AG08396 (cell line): Measurements from ENCODE around the gene MBNL2.

Experiments
- DNase-seq: peaks from one replicate; pipeline ENCODE4 v3.0.0; 2012; ENCODE audit warnings: low spot score, mixed read lengths

Gene MBNL2

DNA sequence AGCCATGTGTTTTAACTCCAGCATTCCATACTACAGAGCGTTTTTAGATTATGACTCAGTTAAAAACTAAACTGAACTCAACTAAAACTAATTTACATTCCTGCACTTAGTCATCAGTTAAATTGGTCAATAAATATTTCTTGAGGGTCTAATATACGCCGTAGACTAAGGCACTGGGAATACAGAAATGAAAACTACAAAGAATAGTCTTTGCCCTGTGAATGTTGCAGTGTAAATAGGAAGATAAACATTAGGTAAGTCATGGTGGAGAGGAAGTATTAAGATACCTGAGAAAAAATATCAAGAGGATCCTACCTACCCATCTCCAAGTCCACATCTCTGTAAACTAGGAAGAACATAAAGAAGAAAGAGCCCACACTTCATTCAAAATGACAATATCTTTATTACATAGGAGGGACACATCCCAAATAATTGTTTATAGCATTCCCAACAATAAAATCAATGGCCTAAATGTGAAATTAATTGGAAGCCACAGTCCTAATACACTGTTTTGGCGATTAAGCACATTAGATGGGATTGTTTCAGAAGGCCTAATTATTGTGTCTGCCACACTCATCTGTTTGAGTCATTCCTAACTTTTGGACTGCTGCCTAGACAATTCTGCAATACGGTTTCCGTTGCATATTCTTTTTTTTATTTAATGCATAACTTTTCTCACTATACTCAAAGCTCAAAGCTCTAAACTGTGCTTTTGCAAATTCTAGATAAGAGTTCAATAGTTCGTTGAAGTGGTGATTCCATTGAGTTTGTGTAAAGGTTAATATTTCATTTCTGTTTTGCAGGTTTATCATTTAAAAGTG is 52.9 kb downstream of the MBNL2 start:
- no peak for DNase-seq

DNA sequence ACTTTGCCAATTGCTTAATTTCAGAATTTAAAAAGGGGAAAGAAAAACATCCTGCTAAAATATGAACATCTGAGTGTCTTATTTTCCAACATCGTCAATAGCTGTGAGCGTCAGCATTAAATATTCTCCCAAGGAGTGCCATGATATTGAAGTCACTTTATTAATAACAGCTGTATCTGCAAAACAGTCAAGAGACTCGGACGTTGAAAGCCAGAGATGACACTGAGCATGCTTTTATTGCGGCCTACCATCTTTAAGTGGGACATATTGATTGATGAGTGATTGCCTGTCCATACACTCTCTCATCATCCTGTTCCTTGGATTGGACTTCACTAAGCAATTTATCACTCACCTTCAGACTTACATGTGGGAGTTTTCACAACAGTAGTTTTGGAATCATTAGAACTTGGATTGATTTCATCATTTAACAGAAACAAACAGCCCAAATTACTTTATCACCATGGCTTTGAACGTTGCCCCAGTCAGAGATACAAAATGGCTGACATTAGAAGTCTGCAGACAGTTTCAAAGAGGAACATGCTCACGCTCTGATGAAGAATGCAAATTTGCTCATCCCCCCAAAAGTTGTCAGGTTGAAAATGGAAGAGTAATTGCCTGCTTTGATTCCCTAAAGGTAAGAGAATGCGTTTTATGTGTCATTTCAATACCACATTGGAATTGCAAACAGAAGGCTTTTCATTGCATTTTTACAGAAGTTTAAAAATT is 53.8 kb downstream of the MBNL2 start:
- DNase-seq: no peak

DNA sequence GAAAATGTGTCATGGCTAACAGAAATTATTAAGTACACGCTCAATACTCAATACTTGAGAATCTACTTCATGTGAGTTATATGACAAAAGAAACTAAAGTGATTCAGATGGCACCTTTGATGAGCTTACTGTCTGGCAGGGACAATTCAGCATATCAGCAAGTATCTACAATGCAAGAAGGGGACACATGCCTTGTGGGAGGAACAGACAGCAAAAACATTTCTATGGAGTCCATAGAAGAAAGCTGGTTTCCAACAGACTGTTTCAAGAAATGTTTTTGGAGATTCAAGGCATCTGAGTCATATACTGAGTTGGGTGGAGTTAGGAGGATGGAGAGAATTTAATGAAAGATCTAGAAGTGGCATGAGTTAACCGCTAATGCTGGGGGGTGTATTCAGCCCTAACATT is 54.7 kb downstream of the MBNL2 start:
- no peak for DNase-seq

DNA sequence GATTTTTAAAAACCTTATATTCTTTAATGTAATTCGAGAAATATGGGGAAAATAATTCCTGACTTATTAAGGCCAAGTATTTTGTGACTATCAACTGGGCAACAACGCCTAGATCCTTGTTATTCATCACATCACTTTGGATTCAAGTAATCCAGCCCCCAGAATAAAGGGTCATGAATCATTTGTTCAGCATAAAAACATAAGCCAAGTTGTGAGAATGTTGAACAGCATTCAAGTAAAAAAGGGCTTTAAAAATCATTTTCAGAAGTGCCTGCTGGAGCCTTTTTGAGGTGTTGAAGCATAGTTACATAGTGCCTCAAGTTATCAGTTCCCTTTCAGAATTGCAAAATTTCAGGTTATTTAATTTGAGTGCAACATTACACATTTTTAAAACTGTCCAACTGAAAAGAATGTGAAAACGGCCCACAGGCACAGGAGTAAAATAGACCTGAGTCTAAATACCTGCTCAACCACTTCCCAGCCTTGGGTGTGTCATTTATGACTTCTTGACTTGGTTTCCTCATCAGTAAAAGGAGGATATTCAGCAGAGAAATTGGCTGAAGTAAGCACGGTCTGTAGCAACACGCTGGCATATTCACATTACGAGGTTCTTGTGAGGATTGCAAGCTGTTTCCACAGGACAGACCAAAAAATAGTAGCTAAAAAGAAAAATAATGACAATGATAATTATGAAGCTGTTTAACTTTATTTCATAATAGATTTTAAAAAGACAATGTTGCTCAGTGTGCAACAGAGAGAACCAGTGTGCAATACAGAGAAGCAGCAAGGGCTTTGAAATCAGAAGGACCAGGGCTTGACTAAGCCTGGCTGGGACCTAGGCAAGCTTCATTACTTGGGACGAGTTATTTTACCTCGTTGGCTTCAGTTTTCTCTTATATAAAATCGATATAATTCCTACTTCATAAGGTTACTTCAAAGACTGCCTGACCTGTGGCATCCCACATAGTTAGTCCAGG is 56.6 kb downstream of the MBNL2 start:
- DNase-seq: no peak

DNA sequence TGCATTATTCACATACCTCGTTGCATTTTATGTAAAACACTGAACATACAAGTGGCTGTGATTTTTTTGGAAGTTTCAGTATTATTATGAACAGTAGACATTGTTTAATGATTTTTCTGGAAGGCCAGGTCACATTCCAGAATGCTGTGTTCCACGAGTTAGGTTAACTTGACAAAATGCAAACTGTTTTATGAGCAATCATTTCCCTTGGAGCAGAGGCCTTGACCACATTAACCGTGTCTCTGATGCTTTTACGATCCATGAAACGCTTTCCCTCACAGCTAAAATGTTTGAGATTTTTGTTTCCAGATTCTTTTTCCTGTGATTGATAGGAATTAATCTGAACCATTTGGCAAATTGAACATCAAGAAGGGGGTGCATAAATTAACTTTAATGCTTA is 57.8 kb downstream of the MBNL2 start:
- DNase-seq: no peak

DNA sequence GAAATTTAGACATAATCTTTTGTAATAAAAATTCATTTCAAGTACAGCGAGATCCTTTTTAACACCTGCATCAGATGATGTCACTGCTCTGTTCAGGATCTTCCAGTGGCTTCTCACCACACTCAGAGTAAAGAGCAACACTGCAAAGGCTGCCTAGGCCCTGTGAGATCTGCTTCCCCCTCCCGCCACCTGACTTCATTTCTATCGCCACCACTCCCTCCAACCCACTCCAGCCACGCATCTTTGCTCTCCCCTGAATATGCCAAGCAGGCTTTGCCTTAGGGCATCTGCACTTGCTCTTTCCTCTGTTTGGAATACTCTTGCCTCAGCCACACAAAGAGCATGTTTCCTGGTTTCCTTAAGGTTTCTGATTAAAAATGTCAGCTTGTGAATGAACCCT is 58.3 kb downstream of the MBNL2 start:
- no peak for DNase-seq

DNA sequence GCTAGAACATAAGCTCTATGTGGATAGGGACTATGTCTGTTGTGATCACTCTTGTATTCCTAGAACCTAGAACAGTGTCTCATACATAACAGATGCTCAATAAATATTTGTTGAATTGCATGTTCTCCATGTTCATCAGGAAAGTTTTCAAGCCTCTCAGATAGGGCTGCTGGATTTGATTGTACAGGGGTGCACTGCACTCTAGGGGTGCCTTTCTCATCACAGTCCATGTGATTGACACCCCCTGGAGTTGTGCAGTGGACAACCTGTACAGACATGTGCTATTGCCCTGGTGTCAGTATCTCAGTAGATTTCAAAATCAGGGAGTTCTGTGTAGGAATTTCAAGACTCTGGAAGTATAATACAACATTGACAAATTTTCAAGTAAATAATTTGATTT is 58.9 kb downstream of the MBNL2 start:
- DNase-seq: no peak

DNA sequence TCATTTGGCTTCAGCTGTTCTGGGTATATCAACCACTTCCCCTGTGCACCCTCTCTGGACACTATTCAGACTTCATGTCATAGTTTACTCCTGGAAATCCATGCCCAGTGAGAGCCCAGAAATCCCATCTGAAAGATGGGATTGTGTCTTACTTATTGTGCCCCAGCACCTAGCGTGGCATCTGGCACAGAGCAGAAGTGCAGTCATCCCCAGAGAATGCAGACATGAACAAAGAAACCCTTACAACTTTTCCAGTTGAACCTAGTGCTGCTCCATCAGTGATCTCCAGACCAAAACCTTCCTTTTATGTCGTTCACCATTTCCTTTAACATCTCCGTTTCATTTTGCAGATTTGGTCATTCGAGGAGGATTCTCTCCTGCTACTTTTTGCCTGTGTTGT is 60.6 kb downstream of the MBNL2 start:
- DNase-seq: no peak

DNA sequence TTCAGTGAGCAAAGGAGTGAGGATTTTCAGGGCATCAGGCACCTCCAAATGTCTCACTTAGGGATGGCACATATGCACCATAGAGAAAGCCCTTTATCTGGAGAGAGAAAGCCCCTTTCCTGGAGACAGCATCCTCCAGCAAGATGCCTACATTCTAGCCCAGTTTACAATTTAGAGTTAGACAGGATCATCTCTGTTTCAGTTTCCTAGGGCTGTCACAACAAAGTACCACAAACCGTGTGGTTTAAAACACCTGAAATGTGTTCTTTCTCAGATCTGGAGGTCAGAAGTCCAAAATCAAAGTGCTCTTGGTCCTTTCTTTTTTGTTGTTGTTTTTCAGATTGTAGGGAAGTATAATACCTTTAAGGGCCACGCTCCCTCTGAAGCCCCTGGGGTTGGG is 61.8 kb downstream of the MBNL2 start:
- DNase-seq: no peak

DNA sequence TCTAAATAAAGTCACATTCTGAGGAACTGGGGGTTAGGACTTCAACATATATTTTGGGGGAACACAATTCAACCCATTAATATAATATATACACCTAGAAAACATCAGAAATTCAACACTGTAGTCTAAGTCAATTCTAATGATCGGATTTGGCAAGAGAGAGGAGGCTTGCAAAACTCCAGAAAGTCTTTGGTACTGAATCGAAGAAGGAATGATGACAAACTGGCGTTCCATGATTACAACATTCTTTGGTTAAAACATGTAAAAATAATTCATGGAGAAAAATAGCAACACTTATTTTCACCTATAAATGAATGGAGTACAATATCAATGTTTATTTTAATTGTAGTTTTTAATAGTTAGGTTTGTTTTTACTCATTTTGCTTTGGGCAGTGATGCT is 62.4 kb downstream of the MBNL2 start:
- DNase-seq: no peak

DNA sequence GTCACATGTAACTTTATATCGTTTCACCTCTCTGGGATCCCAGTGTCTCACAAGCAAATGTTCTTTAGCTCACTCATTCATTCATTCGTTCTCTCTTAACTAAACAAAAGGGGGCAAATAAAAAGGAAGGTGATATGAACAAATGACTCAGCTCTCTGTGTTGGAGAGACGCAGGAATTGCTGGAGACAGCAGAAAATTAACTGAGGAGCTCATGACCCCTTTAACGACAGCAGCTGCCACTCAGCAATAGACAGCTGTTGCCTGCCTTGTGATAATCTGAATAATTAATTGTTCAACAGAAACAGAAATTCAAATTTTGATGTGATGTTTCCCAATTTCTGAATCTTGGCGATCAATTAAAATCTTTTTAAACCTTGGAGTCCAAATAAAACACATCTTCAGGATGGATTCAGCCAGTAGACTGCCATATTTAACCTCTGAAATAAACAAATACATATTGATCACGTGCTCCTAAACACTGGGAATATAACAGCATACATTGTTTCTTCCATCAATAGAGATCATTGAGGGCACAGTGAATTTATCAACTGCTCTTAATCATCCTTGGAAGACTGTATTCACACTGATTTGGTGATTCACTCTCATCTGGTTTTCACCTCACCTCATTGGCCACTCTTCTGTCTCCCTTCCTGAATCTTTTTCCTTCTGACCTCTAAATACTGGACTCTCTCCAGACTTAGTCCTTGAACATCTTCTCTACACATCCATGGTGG is 63.3 kb downstream of the MBNL2 start:
- DNase-seq: no peak

DNA sequence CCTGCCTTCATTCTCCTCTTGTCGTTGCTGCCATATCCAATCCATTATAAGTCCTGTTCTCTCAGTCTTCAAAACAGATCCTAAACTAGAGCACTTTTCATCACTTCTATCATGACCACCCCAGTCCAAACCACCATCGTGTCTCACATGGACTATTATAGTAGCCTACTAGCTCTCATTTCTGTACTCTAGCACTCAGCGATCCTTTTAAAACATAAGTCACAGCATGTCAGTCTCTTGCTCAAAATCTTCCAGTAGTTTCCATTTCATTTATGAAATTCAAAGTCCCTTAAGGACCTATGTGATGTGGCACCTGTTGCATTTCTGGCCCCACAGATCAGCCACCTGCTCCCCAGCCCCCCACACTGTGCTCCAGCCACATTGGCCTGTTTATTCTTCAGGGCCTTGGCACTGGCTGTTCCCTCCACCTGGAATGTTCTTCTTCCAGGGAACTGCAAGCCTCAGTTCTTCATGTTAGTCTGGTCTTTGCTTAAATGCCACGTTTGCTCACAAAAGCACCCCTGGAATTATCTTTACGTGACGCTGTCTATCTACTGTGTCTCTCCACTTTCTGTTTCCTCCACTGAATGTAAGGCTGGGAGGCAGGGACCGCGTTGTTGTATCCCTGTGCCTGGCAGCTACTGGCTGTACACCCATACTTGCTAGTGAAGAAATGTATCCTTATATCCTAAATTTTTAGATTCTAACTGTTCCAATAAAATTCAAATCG is 64.3 kb downstream of the MBNL2 start:
- DNase-seq: no peak

DNA sequence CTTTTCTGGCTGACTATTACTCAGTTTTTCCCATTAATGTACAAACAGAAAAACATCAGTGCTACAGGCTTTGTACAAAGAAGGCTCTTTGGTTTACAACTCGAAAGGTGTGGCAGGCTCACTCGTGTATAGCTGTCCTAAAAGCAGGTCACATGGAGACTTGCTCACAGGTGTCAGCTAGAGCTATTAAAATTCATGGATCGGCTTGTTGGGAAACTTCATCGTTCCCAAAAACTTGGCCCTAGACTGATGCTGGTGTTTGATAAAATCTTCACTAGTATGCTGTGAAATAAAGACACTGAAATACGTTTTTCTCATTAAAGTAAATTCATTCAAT is 64.9 kb downstream of the MBNL2 start:
- no peak for DNase-seq

DNA sequence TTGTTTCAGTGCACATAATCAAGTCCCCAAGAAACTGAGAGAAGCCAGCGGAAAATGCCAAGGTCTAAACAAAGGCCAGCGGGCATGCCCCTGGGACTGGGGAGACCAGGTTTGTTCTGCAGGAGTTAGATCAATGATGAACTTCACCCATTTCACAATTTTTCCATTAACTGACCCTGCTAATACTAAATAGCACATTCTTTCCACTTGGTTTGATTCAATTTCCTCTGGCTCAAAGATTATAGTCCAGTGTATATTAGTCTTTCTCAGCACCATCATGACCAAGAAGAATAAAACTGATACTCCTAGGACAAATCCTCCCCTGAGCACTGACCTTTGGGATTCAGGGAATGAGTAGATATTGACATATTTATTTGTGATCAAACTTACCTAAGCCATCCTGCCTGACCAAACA is 66.4 kb downstream of the MBNL2 start:
- no peak for DNase-seq

DNA sequence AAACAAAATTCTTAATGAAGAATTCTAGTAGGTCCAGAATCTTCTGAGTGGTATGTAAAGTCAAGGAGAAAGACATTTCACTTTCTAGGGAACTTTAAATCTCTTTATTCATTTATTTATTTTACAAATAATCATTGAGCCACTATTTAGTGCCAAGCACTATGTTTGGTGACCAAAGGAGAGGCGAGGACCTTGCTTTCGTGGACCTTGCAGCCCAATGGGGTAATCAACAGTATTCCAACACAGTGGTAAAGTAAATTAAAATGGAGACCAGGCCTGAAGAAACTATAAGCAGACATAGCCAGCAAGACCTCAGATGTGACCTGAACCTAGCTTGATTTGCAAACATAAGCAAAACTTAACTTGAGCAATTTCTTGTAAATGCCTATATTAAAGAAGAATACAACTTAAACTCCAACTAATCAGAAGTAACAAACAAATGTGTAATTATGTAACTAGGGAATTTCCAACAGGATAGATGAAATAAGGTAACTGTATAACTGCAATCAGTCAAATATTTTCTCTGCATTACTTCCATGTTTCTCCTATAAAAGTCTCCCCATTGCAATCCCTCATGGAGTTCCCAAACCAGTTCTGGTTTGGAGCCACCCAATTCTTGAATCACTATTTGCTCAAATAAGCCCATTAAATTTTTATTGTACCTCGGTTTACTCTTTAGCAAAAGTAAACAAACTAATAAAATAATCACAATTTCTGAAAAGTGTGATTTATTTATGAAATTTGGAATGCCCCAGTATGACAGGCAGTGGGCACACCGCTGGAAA is 67.6 kb downstream of the MBNL2 start:
- DNase-seq: no peak

DNA sequence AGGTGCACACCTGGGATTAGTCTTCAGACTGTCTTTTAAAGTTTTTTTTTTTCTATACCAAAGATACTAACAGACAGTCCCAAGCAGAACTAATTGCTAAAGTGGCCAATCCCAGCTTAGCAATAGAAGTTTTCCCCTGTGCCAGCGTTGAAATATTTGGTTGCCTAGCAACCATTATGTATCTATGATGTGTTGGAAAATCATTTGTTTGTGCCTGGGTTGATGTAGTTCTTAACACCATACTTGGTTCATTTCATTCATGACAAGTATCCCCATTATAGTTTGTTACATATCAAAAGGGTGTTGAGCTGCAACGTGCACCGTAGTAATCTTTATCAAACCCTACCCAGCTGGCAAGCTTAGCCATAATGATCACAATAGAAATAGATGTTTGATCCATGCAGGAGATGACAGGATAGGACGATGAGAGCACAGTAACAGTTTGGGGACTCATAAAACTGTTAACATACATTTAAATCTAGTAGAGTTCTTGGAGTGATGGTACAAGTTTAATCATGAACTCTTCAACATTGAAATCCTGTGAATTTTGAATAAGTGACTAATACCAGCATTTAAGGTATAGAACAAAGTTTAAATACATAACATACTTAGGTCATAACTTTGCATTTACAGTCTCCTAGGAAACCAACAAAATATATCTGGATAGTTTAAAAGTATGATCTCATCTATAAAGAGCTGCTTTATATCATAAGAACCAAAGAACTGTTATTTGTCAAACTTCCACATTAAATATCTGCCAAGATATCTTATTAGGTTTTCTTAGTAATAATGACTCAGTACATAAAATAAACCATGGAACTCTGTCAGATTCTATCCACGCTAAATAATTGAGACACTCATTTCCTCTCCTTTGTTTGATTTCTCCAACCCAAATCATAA is 73.4 kb downstream of the MBNL2 start:
- DNase-seq: peak; percentile 46

DNA sequence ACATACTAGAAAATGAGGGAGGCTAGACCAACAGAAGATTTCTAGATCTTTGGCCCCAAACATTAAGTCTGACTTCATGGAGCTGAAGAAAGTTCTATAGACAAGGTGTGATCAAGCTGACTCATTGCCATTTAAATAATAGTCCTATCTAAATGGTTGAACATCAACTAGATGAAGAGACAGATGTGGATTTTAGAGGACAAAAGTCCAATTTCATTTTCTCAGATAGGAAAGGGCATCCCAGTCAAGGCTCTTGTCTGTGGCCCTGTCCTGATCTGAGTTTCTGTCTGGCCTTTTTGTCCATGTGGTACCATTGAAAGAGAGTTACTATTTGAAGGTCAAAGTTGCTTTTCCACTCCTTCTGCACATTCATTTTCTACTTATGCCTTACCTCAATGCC is 74.6 kb downstream of the MBNL2 start:
- DNase-seq: no peak

DNA sequence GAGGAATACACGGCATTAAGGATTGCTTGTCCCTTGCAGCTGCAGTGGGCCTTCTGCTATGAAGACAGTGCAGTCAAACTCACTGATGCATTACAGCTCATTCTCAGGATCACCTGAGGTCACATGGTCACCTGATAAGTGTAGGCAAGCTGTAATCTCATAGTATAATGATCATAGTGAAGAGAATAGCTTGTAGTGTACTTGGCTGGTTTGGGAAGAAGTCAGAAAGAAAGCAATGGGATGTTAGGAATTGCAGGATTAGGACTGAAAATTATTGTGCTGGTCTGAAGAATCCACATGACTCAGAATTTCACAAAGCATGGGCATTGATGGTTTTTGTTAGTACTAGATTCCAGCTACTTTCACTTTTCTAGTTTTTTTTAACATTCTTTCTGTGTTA is 76.7 kb downstream of the MBNL2 start:
- no peak for DNase-seq

DNA sequence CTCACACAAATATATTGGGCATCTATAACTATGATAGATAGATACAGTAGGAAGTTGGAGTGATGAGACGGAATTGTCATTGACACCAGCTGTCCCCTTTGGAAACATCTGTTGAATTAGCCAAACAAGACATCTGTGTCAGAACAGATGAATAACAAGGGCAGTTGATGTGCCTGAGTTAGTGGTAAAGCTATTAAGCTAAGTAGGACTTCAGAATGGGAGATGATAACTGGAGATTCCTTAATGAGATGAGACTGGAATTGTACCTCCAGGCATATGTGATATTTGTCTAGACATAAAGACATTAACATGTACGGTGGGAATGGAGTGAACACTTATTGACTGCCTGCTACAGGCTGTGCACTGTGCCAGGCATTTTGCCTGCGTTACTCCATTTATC is 78.7 kb downstream of the MBNL2 start:
- no peak for DNase-seq
